GM21381 (cell line): Measurements from ENCODE around the gene NCOA1.
"Not testable (repeated sequence)": the region's sequence is repeated elsewhere in the genome, so short reads cannot be mapped to it uniquely, and the experiment has no call there.

Experiments
- ATAC-seq: cut with Tn5 transposase; IDR thresholded peaks from one replicate; pipeline ENCODE4 v1.9.1; 2021; ENCODE audit warnings: mild to moderate bottlenecking, moderate library complexity; ENCODE audit not compliant: unreplicated experiment

NCOA1 gene

DNA sequence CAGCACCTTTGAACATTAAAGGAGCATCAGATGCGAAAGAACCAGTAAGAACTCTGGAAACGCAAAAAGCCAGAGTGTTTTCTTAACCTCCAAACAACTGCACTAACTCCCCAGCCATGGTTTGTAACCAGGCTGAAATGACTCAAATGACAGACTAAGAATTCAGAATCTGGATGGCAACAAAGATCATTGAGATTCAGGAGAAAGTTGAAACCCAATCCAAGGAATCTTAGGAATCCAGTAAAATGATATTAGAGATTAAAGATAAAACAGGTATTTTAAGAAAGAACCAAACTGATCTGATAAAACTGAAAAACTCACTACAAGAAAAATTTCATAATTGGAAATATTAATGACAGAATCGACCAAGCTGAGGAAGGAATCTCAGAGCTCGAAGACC, 185.4 kb downstream of the NCOA1 start:
- no peak for ATAC-seq

DNA sequence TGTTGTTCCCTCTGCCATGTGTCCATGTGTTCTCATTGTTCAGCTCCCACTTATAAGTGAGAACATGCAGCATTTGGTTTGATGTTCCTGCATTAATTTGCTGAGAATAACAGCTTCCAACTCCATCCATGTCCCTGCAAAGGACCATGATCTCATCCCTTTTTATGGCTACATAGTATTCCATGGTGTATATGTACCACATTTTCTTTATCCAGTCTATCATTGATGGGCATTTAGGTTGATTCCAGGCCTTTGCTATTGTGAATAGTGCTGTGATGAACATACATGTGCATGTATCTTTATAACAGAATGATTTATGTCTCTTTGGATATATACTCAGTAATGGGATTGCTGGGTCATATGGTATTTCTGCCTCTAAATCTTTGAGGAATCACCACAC, 187.0 kb downstream of the NCOA1 start:
- ATAC-seq, result not testable (repeated sequence)

DNA sequence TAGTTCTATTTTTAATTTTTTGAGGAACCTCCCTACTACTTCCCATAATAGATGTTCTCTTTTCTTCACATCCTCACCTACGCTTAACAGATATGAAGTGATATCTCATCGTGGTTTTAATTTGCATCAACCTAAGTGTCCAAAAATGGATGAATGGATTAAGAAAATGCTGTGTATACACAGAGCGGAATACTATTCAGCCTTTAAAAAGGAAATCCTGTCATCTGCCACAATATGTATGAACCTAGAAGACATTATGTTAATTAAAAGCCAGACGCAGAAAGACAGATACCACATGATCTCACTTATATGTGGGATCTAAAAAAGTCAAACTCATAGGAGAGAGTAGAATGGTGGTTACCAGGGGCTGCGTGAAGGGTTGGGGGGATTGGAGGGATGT, 189.1 kb downstream of the NCOA1 start:
- ATAC-seq, result no peak

DNA sequence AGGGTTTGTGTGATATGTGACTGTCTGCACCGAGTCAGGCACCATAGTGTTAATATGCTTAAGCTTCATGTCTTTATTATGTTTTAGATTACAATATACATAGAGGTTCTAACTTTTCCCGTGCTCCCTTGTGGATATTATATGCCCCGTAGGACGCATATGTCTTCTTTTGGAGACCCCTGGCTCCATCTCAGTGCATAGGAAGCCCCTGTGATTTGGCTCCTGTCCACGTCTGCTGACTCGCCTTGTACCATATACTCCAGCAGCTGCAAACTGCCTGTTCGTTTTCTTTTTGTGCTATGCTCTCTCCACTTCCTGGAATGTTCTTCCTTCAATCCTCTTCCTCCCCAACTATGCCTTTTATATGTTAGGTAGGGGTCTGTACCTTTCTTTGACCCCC, 191.2 kb downstream of the NCOA1 start:
- ATAC-seq, result no peak

DNA sequence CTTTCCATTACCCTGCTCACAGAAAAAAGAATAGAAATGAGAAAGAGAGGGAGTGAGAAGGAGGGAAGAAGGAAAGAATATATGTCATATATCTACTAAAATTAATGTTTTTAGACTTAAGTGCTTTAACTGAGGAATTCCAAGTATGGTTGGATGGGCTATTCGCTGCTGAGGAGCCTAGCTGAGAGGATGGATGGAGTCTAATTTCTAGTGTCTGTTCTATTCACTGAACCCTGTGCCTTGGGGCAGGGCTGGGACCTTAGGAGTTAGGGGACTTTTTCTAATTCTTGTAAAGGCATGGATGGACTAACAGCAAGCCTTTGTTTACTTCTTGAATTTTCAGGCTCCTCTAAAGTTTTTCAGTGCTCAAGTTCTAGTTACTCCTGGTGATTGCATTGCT, 192.4 kb downstream of the NCOA1 start:
- ATAC-seq, result no peak

DNA sequence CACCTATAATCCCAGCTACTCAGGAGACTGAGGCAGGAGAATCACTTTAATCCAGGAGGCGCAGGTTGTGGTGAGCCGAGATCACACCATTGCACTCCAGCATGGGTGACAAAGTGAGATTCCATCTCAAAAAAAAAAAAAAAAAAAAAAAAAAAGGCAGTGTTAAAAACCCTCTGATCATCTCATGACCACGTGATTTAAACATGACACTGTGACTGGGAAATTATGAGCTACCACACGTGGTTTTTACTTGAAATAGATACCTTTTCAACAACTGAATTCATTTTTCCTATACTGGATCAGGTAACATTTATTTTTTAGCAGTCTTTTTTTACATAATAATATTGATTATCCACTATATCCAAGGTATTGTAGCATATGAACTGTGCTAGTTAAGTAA, 199.5 kb downstream of the NCOA1 start:
- no peak for ATAC-seq

DNA sequence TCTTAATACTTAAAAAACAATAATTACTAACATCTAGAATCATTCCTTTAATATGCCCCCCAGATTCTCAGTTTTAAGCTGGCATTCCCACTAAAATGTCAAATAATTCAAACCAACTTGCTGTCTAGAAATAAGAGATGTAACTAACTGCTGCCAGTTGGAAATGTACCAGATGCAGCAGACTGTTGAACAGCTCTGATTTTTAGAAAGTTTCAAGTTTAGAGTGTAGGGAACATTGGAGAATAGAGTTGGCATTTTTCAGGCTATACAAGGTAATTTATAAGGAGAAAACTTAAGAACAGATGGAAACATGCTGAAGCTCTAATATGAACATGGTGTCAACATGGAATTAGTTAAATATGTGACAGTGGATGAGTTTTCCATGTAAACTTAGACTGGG, 200.8 kb downstream of the NCOA1 start:
- ATAC-seq, result no peak

DNA sequence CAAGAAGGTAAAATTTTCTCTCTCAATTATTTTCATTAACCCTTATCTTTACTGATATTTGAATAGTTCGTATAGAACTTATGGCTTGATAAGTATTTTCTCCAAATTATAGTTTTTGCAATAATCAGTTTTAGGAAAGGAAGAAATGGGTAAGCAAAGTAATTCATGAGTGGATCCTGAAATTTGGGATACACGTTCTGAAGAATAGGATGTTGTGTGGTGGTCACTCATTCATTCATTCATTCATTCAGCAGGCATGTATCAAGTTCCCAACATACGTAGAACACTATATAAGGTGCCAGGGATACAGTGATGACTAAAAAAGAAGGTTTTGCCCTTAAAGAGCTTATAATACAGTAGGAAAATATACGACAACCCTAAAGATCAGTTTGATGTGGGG, 206.7 kb downstream of the NCOA1 start:
- no peak for ATAC-seq

DNA sequence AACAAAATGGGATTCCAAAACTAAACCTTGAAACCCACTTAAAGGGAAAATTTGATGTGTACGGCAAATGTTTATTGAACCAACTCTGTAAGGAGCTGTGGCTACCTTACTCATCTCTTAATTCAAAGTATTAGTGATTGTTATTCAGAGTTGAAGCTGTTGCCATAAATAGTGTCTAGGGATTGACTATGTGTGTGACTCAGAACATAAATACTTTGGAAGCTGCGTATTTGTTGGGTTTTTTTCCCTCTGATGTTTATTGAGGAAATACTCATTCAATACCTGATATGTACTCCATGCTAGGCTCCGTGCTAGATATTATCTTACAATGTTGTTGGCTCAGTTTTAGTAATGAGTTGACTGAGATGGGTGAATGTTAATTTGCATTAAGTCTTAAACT, 211.7 kb downstream of the NCOA1 start:
- no peak for ATAC-seq

DNA sequence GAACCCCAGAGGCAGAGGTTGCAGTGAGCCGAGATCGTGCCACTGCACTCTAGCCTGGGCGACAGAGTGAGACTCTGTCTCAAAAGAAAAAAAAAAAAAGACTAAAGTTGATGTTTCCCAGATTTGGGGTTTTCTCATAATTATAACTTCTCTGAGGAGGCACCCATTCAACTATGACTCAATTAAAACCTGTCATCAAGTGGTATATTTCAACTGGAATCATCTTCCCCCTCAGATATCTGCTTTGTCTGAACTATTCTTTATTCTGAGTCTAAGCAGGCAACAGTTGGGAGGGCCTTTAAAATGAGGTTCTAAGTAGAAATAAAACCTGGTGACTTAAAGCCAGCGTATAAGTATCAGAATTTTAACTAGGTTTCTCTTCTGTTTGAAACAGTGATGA, 213.6 kb downstream of the NCOA1 start:
- no peak for ATAC-seq

DNA sequence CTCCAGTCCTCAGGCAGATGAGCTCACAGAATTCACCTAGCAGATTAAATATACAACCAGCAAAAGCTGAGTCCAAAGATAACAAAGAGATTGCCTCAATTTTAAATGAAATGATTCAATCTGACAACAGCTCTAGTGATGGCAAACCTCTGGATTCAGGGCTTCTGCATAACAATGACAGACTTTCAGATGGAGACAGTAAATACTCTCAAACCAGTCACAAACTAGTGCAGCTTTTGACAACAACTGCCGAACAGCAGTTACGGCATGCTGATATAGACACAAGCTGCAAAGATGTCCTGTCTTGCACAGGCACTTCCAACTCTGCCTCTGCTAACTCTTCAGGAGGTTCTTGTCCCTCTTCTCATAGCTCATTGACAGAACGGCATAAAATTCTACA, 216.1 kb downstream of the NCOA1 start:
- ATAC-seq, result no peak

DNA sequence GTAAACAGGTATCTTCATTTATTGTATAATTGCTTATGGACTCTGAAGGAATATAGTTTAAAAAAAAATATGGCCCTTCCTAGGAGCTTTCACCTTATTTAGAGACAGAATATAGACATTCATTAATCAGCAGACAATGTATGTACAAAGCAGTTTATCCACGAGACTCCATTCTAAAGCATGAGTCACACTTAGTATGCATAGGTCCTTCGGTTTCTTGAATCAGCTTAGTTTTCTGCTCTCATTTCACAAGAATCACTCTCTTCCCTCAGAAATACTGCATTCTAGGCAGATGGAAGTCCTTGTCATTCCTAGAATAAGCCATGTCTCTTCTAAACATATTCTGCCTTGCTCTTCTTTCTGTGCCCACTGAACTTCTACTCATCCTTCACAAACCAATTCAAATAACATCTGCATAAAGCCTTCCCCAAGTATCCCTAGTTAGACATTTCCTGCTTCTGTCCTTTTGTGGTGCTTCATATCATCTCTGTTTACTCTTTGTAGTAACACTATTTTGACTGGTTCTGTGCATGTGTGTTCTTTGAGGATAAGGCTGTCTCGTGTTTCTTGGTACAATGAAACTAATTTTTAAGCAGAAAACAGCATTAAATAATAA, 217.6 kb downstream of the NCOA1 start:
- ATAC-seq, result no peak

DNA sequence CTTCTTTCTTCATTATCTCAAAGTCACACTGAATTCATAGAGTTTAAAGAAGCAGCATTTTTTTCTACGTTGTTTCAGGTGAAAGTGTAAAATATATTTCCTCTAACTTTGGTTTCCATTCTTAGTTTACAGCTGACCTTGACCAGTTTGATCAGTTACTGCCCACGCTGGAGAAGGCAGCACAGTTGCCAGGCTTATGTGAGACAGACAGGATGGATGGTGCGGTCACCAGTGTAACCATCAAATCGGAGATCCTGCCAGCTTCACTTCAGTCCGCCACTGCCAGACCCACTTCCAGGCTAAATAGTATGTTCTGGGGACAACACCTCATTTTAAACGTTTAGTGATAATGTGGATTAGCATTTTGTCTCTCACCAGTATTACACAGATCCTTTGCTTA, 219.8 kb downstream of the NCOA1 start:
- no peak for ATAC-seq

DNA sequence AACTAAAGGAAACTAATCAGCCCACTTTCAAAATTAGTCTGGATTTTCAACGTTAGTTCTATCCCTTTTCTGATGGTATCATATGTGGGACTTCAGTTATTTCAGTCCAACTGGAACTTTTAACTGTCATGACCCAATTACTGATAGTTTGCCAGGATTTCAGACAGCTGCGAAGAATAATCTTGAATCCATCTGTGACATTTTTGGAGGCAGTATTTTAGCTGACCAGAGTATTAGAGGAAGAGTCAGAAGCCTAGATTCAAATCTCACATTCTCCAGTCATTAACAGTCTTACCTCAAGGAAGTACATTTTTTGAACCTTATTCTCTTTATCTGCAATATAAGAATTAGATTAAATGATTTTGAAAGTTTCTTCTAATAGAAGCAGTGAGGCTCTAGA, 220.8 kb downstream of the NCOA1 start:
- ATAC-seq, result no peak

DNA sequence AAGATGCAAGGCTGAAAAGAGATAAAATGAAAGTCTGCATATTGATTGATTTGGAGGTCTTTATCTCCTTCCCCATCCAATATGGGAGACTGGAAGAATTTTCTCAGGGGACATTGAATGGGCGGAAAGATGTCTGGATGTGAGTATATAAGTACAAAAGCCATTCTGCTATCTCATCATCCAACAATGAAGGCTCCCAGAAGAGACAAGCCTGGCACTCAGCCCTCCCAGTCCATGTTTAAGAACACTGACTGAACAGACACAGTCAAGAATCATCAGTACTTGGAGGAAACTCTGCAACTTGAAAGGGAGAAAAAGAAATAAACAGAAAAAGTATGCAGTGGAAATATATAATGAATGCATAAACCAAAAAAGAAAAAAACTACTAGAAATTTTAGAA, 221.2 kb downstream of the NCOA1 start:
- no peak for ATAC-seq

DNA sequence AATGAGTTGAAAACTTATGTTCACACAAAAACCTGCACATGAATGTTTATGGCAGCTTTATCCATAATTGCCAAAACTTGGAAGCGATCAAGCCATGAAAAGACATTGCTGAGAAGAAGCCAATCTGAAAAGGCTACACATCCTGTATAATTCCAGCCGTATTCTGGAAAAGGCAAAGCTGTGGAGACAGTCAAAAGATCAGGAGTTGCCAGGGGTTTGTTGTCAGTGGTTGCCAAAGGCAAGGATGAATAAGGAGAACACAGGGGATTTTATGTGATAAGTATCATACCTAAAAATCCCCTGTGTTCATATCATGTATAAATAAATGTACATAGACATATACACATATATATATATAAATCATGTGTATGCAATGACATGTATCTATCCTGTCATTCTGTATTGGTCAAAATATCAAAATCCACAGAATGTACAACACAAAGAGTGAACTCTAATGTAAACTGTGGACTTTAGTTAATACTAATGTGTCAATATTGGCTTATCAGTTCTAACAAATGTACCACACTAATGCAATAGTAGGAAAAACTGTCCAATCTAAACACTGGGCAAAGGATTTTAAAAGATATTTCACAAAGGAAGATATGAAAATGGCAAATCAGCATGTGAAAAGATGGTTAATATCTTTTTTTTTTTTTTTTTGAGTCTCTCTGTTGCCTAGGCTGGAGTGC, 226.4 kb downstream of the NCOA1 start:
- no peak for ATAC-seq

DNA sequence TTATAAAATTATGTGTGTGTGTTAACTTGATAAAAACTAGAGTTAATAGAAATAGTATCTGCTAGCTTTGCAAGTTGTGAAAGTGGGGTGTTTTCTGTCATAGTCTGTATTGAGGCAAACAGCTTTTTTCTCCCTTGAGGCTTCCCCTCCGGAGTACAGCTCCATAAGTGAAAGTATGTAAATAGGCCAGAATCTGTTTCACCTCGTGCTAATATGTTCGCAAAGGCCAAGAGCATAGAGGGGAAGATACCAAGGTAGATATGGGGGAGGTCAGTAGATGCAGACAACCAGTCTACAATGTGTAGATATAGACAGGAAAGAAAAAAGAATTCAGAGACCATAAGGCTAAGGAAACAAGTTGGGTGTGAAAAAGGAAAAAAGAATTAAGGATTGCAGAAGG, 229.3 kb downstream of the NCOA1 start:
- peak; percentile 69 for ATAC-seq

DNA sequence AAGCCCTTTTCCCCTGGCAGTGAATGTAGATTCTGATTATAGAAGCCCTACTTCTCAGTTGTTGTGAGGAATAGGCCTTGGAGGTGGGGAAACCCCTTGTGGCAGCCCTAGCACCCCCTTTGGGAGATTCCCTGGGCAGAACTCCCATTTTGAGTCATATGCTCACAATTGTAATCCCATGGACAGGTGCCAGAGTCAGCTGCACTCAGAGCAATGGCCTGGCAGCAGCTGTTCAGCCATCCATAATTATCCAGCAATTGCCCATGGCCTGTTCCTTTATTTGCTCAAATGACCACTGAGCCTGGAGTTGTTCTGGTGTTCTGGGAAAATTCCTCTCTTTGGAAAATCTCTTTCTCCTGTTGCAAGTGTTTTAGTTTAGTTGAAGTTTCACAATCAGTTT, 230.4 kb downstream of the NCOA1 start:
- ATAC-seq, result peak; percentile 47

DNA sequence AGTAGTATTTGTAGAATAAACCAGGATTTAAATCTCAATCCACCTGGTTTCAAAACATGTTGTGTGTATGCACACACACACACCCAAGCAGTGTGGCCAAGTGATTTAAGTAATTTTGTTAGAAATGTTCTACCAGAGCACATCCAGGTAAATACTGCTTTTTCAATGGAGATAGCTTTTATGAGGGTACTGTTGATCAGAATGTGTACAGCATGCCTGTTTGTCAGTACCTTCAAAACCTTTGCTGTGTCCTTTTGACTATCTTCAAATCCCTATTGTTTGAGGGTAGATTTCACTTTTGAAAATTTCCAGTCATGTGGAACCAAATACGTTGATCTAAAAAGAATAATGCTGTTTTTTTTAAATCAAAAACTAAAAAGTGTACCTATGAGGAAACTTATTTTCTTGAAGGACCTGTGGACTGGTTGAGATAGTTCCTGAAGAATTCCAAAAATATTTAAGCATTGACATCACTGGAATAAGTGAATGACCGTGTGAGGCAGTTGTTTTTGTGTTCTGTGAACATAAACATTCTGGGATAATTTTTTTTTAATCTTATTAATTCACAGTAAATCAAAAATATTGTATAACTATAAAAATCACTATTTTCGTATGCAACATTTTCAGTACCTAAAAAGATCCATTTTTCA, 231.2 kb downstream of the NCOA1 start:
- no peak for ATAC-seq

DNA sequence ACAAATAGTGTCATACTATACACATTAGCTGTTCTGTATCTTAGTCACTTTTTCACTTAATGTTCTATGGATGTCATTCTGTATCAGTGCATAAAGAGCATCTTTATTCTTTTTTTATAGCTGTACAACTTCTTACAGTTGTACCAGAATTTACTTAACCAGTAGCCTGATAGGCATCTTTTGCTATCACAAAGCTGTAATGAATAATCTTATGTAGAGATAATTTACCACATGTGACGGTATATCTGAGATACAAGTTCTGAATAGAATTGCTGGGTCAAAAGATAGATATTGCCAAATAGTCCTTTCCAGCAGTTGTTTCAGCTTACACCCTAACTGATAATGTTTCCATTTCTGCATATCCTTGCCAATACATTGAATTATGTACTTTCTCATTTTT, 232.1 kb downstream of the NCOA1 start:
- no peak for ATAC-seq

DNA sequence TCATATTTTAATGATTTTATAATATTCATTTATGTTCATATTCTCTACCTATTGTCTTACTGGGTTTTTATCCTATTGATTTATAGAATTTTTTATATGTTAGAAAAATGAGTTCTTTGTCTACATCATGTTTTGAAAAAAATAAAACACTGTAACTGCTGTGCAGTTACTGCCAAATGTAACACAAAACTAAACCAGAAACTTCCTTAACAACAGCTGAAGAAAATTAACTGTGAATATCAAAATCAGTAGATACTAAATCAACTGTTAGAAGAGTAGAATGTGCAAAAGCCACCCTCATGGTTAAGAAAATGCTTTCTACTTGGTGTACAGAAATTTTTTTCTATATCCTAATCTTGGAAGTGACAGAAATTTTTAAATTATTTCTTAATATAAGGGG, 232.6 kb downstream of the NCOA1 start:
- no peak for ATAC-seq

DNA sequence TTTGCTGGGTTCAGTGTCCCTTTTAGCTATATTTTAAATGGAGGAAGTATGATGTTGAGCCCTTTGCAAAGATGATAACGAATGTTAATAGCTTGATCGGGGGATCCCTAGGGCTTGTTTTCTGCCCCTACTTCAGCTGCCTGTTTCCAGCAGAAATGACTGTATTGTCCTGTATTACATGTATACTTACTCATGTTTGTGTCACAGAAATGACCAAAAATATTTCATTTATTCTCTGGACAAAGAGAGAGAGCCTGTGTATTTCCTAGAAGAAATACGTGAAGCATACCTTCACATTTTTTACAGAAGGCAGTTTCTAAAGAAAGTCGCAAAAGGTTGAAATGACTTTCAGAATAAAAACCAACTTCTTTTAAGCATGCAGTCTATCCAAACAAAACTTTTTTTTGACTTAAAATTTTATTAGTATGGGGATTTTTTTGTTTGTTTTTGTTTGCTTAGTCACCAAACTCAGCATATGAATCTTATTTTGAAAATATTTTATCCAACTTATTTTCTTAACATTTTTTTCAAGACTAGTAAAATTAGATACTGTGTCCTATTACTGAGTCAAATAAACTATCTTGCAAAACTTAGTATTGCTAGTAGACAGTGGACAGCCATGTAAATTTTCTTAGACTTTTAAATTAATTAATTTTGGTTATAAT, 233.2 kb downstream of the NCOA1 start:
- no peak for ATAC-seq
